Measurements from ENCODE around the gene ARID2. TPM values are rescaled to one million over a fixed set of nuclear protein-coding genes. Genes with fewer than 3 reads are reported as not detected.

ARID2 gene
- total RNA-seq, 1 experiment from 2014 or later, result 15.4 TPM

DNA sequence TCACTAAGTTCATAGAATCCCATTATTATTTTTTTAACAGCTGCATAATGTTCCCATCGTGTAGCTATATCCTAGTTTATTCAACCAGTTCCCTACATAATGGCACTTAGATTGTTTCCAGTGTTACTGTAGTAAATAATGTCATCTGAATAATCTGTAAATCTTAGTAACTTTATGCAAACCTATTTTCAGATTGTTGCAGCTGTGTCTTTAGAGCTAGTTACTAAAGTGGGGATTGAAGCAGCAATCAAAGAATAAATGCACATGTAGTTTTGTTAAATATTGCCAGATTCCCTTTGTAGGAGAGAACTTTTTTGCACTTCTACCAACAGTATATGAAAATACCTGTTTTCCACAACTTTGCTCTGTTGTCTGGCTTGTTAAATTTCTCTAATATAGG, 13.1 kb downstream of the ARID2 start:
- Histone ChIP-seq H4K20me1 (ENCODE audit: low read length) (no peaks in the 10 kb centered on the region), H3K9me3 (ENCODE audit: low read length) (0 out of 2 replicates have a peak, but pooled peaks cover 6% of the 10 kb centered on the region), H3K4me2 (ENCODE audit: low read length) (no peak overlapping the region), H3K9ac (ENCODE audit: low read length) (no peak overlapping the region), H2AFZ (ENCODE audit: low read length) (no peak overlapping the region), H3K79me2 (ENCODE audit: low read length) (peaks cover 49% of the 10 kb centered on the region), H3K9me2 (replicated peaks; ENCODE audit: low read length) (no peaks in the 10 kb centered on the region), H3F3A (ENCODE audit: low read length, unreplicated experiment) (no peaks in the 10 kb centered on the region), H3K4me1 (ENCODE audit: insufficient read depth, low read length) (peaks cover 3% of the 10 kb centered on the region), H3K27ac (ENCODE audit: low read length) (no peak overlapping the region), H3K36me3 (ENCODE audit: low read depth, low read length) (peaks cover 20% of the 10 kb centered on the region), H3K4me3 (ENCODE audit: low read length) (no peak overlapping the region), H3K27me3 (ENCODE audit: low read length) (no peaks in the 10 kb centered on the region)
- TF ChIP-seq EZH2phosphoT487 (IDR thresholded peaks at IDR 0.05; ENCODE audit: borderline replicate concordance, low read length), result no peak
- no peak for TF ChIP-seq EZH2 (IDR thresholded peaks at IDR 0.05; ENCODE audit: low read length, unreplicated experiment)
- TF ChIP-seq, protein P1, sequence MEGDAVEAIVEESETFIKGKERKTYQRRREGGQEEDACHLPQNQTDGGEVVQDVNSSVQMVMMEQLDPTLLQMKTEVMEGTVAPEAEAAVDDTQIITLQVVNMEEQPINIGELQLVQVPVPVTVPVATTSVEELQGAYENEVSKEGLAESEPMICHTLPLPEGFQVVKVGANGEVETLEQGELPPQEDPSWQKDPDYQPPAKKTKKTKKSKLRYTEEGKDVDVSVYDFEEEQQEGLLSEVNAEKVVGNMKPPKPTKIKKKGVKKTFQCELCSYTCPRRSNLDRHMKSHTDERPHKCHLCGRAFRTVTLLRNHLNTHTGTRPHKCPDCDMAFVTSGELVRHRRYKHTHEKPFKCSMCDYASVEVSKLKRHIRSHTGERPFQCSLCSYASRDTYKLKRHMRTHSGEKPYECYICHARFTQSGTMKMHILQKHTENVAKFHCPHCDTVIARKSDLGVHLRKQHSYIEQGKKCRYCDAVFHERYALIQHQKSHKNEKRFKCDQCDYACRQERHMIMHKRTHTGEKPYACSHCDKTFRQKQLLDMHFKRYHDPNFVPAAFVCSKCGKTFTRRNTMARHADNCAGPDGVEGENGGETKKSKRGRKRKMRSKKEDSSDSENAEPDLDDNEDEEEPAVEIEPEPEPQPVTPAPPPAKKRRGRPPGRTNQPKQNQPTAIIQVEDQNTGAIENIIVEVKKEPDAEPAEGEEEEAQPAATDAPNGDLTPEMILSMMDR (conservative IDR thresholded peaks at IDR 0.05; ENCODE audit: low read depth, low read length), result no peak
- ChIA-PET CTCF (no interaction called here), POLR2A (ENCODE audit: unreplicated experiment) (no interaction called here)
- BruUV-seq (replicated peaks), result no TSS peak
- intact Hi-C loops (cut with micrococcal nuclease), result no loop called here
- DNase-seq, result no peak
- no peak for ATAC-seq

DNA sequence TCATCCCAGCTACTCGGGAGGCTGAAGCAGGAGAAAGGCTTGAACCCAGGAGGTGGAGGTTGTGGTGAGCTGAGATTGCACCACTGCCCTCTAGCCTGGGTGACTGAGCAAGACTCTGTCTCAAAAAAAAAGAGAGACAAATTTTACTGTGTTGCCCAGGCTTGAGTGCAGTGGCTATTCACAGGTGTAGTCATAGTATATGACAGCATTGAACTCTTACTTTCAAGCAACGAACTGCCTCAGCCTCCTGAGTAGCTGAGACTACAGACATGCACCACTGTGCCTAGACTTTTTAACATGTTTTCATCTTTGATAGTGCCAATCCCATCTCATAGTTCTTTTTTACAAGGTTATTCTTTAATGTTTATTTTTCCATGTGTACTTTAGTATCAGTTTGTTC, 13.7 kb downstream of the ARID2 start:
- Histone ChIP-seq H3K9me3 (ENCODE audit: low read length) (0 out of 2 replicates have a peak, but pooled peaks cover 6% of the 10 kb centered on the region), H3K27ac (ENCODE audit: low read length) (no peak overlapping the region), H3K4me3 (ENCODE audit: low read length) (no peak overlapping the region), H3K36me3 (ENCODE audit: low read depth, low read length) (peaks cover 20% of the 10 kb centered on the region), H3K9me2 (replicated peaks; ENCODE audit: low read length) (no peaks in the 10 kb centered on the region), H3K4me2 (ENCODE audit: low read length) (no peak overlapping the region), H3F3A (ENCODE audit: low read length, unreplicated experiment) (no peaks in the 10 kb centered on the region), H3K9ac (ENCODE audit: low read length) (no peak overlapping the region), H2AFZ (ENCODE audit: low read length) (no peak overlapping the region), H4K20me1 (ENCODE audit: low read length) (no peaks in the 10 kb centered on the region), H3K4me1 (ENCODE audit: insufficient read depth, low read length) (peaks cover 9% of the 10 kb centered on the region), H3K27me3 (ENCODE audit: low read length) (no peaks in the 10 kb centered on the region), H3K79me2 (ENCODE audit: low read length) (peaks cover 50% of the 10 kb centered on the region)
- DNase-seq (no peak), ATAC-seq (peak; percentile 35)
- intact Hi-C loops (cut with micrococcal nuclease), result no loop called here
- TF ChIP-seq, protein P1 (conservative IDR thresholded peaks at IDR 0.05; ENCODE audit: low read depth, low read length), result no peak
- TF ChIP-seq EZH2phosphoT487 (IDR thresholded peaks at IDR 0.05; ENCODE audit: borderline replicate concordance, low read length), result no peak
- TF ChIP-seq EZH2 (IDR thresholded peaks at IDR 0.05; ENCODE audit: low read length, unreplicated experiment), result no peak
- no TSS peak for BruUV-seq (replicated peaks)
- ChIA-PET POLR2A (ENCODE audit: unreplicated experiment) (interaction anchor here (0.6 kb wide), 1 partner anchor 931 kb away, joined by 6 read pairs; no protein-coding TSS in a partner anchor), CTCF (interaction anchor here (0.6 kb wide), 1 partner anchor 128 kb away, joined by 3 read pairs; no protein-coding TSS in a partner anchor)

DNA sequence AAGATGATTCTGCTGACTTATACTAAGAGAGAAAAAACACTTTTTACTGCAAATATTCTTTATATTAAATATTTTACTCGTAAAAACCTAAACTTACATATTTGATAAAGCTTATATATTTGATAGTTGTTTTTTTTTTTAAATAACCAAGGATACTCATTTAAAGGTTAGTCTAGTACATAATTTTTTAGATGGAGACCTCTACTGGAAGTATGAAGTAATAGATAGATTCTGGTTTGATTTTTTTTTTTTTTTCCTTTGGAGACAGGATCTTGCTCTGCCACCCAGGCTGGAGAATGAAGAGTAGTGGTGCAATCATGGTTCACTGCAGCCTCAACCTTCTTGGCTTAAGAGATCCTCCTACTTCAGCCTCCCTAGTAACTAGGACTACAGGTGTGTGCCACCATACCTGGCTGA, 16.4 kb downstream of the ARID2 start:
- ChIA-PET POLR2A (ENCODE audit: unreplicated experiment) (interaction anchor here (0.6 kb wide), 1 partner anchor 380 kb away, joined by 3 read pairs; no protein-coding TSS in a partner anchor), CTCF (interaction anchor here (0.6 to 1.0 kb wide), 3 partner anchors 15 to 202 kb away, joined by 4 to 10 read pairs (median 9); no protein-coding TSS in a partner anchor)
- H3K4me1 ChIP-seq (ENCODE audit: insufficient read depth, low read length), result peaks cover 14% of the 10 kb centered on the region
- H3K4me3 ChIP-seq (ENCODE audit: low read length), result no peak overlapping the region
- no peak overlapping the region for H3K9ac ChIP-seq (ENCODE audit: low read length)
- intact Hi-C loops (cut with micrococcal nuclease), result loop anchor here (5.0 kb wide), 1 partner anchor 204 kb away; no protein-coding TSS in a partner anchor
- H4K20me1 ChIP-seq (ENCODE audit: low read length), result 0 out of 2 replicates have a peak, but pooled peaks cover 4% of the 10 kb centered on the region
- no peak overlapping the region for H2AFZ ChIP-seq (ENCODE audit: low read length)
- ATAC-seq, result peak; percentile 45
- H3K9me2 ChIP-seq (replicated peaks; ENCODE audit: low read length), result no peaks in the 10 kb centered on the region
- H3K27me3 ChIP-seq (ENCODE audit: low read length), result no peaks in the 10 kb centered on the region
- TF ChIP-seq EZH2phosphoT487 (IDR thresholded peaks at IDR 0.05; ENCODE audit: borderline replicate concordance, low read length), result no peak
- TF ChIP-seq, protein P1 (conservative IDR thresholded peaks at IDR 0.05; ENCODE audit: low read depth, low read length), result peak; percentile 58
- H3K4me2 ChIP-seq (ENCODE audit: low read length), result no peak overlapping the region
- peak; percentile 45 for DNase-seq
- no peaks in the 10 kb centered on the region for H3F3A ChIP-seq (ENCODE audit: low read length, unreplicated experiment)
- peaks cover 20% of the 10 kb centered on the region for H3K36me3 ChIP-seq (ENCODE audit: low read depth, low read length)
- H3K27ac ChIP-seq (ENCODE audit: low read length), result no peak overlapping the region
- BruUV-seq (replicated peaks), result no TSS peak
- 0 out of 2 replicates have a peak, but pooled peaks cover 6% of the 10 kb centered on the region for H3K9me3 ChIP-seq (ENCODE audit: low read length)
- H3K79me2 ChIP-seq (ENCODE audit: low read length), result peaks cover 68% of the 10 kb centered on the region

All from PC-3 (cell line).